Skeletal muscle tissue (tissue), 4 donors: Measurements from ENCODE around the gene PHF3. TPM values are rescaled to one million over a fixed set of nuclear protein-coding genes. Genes with fewer than 3 reads are reported as not detected.

ENCODE experiments used
- H3K27ac ChIP-seq: one replicate; pipeline ENCODE4 v1.7.0; 2013; ENCODE audit warnings: mild to moderate bottlenecking, low read depth, low read length, inconsistent platforms
- H3K27me3 ChIP-seq, 3 donors: one replicate each; pipeline ENCODE4 v1.7.0; 2013; ENCODE audit warnings: low read length in 3 of 3; ENCODE audit not compliant: control insufficient read depth in 3 of 3, insufficient read depth in 3 of 3
- H3K36me3 ChIP-seq, 3 donors: one replicate each; pipeline ENCODE4 v1.7.0; 2013; ENCODE audit warnings: low read length in 3 of 3; ENCODE audit not compliant: control insufficient read depth in 3 of 3, insufficient read depth in 3 of 3
- H3K4me1 ChIP-seq, 3 donors: one replicate each; pipeline ENCODE4 v1.7.0; 2013; ENCODE audit warnings: low read length in 3 of 3, mild to moderate bottlenecking in 3 of 3; ENCODE audit not compliant: control insufficient read depth in 3 of 3, insufficient read depth in 3 of 3
- H3K4me3 ChIP-seq, 3 donors: one replicate each; pipeline ENCODE4 v1.7.0; 2013; ENCODE audit warnings: low read length in 3 of 3
- H3K9ac ChIP-seq, 3 donors: one replicate each; pipeline ENCODE4 v1.7.0; 2013; ENCODE audit warnings: low read length in 3 of 3, mild to moderate bottlenecking in 3 of 3, moderate library complexity in 2 of 3, low read depth in 1 of 3
- H3K9me3 ChIP-seq, 3 donors: one replicate each; pipeline ENCODE4 v1.7.0; 2013; ENCODE audit warnings: low read length in 3 of 3; ENCODE audit not compliant: control insufficient read depth in 3 of 3
- total RNA-seq: library from RNA; depleted of rRNA; stranded (reverse); fragments of >200 nt; gene quantifications from one replicate; pipeline ENCODE4 v1.2.3, GENCODE V29; 2014
- donor health status: Osteomylitis.

PHF3 gene
- total RNA-seq, 1 donor from 2014 or later = 22.4 TPM

DNA sequence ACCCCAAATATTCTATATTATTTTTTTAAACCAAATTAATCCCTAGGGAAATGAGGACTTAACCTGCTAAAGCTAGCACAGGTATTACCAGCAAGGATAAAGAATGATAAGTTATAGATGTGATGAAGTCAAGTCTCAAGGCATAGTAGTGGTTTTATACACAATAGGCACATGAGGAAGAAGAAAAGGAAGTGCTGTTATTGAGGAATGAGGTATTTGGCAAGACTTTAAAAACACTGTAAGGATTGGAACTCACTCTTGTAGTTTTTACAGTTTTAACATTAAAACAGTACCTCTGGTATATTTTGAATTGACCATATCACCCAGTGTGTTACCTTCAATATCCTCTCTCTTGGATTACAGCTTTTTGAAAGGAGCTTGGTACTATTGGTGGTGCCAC, 54.6 kb downstream of the PHF3 start:
- Histone ChIP-seq H3K27ac (no peak overlapping the region), H3K36me3 (peaks cover 0 to 7% (median 0%) of the 10 kb centered on the region in 3 donors), H3K4me1 (no peaks in the 10 kb centered on the region), H3K4me3 (no peak overlapping the region), H3K9me3 (no peaks in the 10 kb centered on the region), H3K9ac (no peak overlapping the region), H3K27me3 (no peaks in the 10 kb centered on the region)

DNA sequence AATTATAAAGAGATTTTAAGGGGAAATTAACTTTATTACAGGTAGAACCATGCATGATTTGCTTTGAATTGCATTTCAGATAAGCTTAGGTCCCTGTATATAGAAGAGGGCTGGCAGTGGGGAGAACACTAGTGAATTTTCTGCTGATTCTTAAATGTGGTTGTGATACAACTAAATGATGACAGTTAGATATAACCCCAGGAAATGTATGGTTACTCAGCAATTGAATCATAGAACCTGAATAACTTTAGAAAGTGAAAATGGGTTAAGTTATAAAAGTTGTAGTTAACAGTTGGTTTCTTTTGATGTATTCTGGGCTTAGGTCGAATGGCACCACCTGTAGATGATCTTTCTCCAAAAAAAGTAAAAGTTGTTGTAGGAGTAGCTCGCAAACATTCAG, 70.1 kb downstream of the PHF3 start:
- H3K4me3 ChIP-seq = no peak overlapping the region
- H3K4me1 ChIP-seq = no peaks in the 10 kb centered on the region
- no peaks in the 10 kb centered on the region for H3K27me3 ChIP-seq
- H3K27ac ChIP-seq = no peak overlapping the region
- peaks cover 9 to 45% (median 40%) of the 10 kb centered on the region in 3 donors for H3K36me3 ChIP-seq
- no peak overlapping the region for H3K9ac ChIP-seq
- H3K9me3 ChIP-seq = no peaks in the 10 kb centered on the region

- Histone ChIP-seq H3K27ac (no peak overlapping the region), H3K4me1 (no peaks in the 10 kb centered on the region), H3K36me3 (peaks cover 8 to 52% (median 42%) of the 10 kb centered on the region in 3 donors), H3K4me3 (no peak overlapping the region), H3K9ac (no peak overlapping the region), H3K27me3 (no peaks in the 10 kb centered on the region), H3K9me3 (no peaks in the 10 kb centered on the region)
Measured at GRCh38 chr6:63706630-63707029, 71.0 kb downstream of the PHF3 start.

DNA sequence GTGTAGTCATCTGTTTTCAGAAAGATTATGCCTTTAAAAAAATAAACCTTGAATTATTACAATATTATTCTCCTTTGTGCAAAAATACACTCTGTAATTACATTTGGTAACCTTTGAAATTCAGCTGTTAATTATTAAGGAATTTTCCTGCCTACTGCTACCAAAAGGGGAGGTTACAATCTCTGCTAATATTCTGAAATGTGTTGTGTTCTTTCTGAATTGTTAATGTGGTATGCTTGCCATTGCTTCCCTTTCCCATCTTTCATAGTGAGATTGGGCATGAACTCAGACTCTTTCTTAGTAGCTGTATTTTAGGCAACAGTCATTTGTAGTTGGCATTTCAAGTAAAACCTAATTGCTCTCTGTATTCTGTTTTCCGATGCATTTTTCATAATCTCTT, 73.0 kb downstream of the PHF3 start:
- H3K27ac ChIP-seq = no peak overlapping the region
- H3K4me3 ChIP-seq = no peak overlapping the region
- no peaks in the 10 kb centered on the region for H3K4me1 ChIP-seq
- no peaks in the 10 kb centered on the region for H3K27me3 ChIP-seq
- H3K9me3 ChIP-seq = no peaks in the 10 kb centered on the region
- no peak overlapping the region for H3K9ac ChIP-seq
- H3K36me3 ChIP-seq = peaks cover 19 to 64% (median 57%) of the 10 kb centered on the region in 3 donors

GRCh38 chr6:63709148-63709547, 73.5 kb downstream of the PHF3 start:
- Histone ChIP-seq H3K36me3 (peaks cover 16 to 62% (median 60%) of the 10 kb centered on the region in 3 donors), H3K27me3 (no peaks in the 10 kb centered on the region), H3K9me3 (no peaks in the 10 kb centered on the region), H3K4me1 (no peaks in the 10 kb centered on the region), H3K27ac (no peak overlapping the region), H3K9ac (no peak overlapping the region), H3K4me3 (no peak overlapping the region)

DNA sequence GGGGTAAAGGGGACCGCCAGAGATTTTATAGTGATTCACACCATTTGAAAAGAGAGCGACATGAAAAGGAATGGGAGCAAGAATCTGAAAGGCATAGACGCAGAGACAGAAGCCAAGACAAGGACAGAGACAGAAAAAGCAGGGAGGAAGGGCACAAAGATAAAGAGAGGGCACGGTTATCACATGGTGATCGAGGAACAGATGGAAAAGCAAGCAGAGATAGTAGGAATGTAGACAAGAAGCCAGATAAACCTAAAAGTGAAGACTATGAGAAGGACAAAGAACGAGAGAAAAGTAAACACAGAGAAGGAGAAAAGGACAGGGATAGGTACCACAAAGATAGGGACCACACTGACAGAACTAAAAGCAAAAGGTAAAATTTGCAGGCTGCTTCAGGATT, 77.7 kb downstream of the PHF3 start:
- H3K9me3 ChIP-seq = no peaks in the 10 kb centered on the region
- H3K27ac ChIP-seq = no peak overlapping the region
- H3K27me3 ChIP-seq = no peaks in the 10 kb centered on the region
- H3K9ac ChIP-seq = no peak overlapping the region
- H3K4me1 ChIP-seq = no peaks in the 10 kb centered on the region
- H3K36me3 ChIP-seq = peaks cover 16 to 54% (median 44%) of the 10 kb centered on the region in 3 donors
- no peak overlapping the region for H3K4me3 ChIP-seq

- H3K36me3 ChIP-seq = peaks cover 16 to 53% (median 39%) of the 10 kb centered on the region in 3 donors
- H3K27ac ChIP-seq = no peak overlapping the region
- no peaks in the 10 kb centered on the region for H3K27me3 ChIP-seq
- H3K9ac ChIP-seq = no peak overlapping the region
- H3K4me3 ChIP-seq = no peak overlapping the region
- no peaks in the 10 kb centered on the region for H3K9me3 ChIP-seq
- H3K4me1 ChIP-seq = no peaks in the 10 kb centered on the region
Measured at GRCh38 chr6:63714091-63714490, 78.5 kb downstream of the PHF3 start.

DNA sequence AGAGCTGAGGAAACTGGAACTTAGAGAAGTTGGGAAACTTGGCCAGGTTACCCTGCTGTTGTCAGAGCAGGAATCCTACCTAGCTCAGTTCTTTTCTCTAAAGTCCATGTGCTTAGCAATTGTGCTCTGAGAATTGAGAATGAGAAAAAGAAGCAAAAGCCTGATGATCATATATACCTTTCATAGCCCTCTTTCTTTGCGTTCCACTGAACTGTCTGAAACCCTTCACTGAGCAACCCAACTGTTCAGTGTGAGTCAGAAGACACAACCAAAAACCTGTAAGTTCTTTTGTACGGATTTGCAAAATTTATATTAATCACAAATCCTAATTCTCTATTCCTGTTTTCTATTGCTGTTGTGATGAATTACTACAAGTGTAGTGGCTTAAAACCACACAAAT, 80.6 kb downstream of the PHF3 start:
- Histone ChIP-seq H3K27ac (no peak overlapping the region), H3K4me1 (no peaks in the 10 kb centered on the region), H3K4me3 (no peak overlapping the region), H3K9ac (no peak overlapping the region), H3K36me3 (peaks cover 12 to 33% (median 23%) of the 10 kb centered on the region in 3 donors), H3K27me3 (no peaks in the 10 kb centered on the region), H3K9me3 (no peaks in the 10 kb centered on the region)

- peaks cover 0 to 2% (median 0%) of the 10 kb centered on the region in 3 donors for H3K36me3 ChIP-seq
- H3K4me3 ChIP-seq = no peak overlapping the region
- H3K4me1 ChIP-seq = no peaks in the 10 kb centered on the region
- no peak overlapping the region for H3K9ac ChIP-seq
- H3K27me3 ChIP-seq = no peaks in the 10 kb centered on the region
- no peaks in the 10 kb centered on the region for H3K9me3 ChIP-seq
- H3K27ac ChIP-seq = no peak overlapping the region
Measured at GRCh38 chr6:63721181-63721580, 85.6 kb downstream of the PHF3 start.

GRCh38 chr6:63724721-63725120, 89.1 kb downstream of the PHF3 start:
- H3K4me1 ChIP-seq = no peaks in the 10 kb centered on the region
- H3K9me3 ChIP-seq = no peaks in the 10 kb centered on the region
- H3K9ac ChIP-seq = no peak overlapping the region
- no peak overlapping the region for H3K27ac ChIP-seq
- no peaks in the 10 kb centered on the region for H3K27me3 ChIP-seq
- no peak overlapping the region for H3K4me3 ChIP-seq
- no peaks in the 10 kb centered on the region for H3K36me3 ChIP-seq

DNA sequence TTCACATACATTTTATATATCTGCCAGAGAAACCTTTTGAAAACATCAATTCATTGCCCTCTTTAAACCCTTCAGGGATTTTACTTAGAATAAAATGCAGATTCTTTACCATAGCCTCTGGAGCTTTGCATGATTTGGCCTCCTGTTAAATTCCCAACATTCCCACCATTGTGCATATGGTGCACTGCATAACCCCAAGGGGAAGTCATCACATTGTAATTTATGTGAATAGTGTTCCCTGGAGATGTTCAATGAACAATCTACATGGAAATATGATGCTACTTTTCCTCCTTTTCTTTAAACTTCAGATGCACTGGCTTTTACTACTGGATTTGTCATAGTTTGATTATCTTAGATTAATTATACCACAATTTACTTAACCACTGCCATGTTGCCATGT, 94.7 kb downstream of the PHF3 start:
- Histone ChIP-seq H3K4me1 (no peaks in the 10 kb centered on the region), H3K9me3 (no peaks in the 10 kb centered on the region), H3K36me3 (no peaks in the 10 kb centered on the region), H3K27me3 (no peaks in the 10 kb centered on the region), H3K9ac (no peak overlapping the region), H3K27ac (no peak overlapping the region), H3K4me3 (no peak overlapping the region)
